ENCODE data around the gene CLASP1.

DNA sequence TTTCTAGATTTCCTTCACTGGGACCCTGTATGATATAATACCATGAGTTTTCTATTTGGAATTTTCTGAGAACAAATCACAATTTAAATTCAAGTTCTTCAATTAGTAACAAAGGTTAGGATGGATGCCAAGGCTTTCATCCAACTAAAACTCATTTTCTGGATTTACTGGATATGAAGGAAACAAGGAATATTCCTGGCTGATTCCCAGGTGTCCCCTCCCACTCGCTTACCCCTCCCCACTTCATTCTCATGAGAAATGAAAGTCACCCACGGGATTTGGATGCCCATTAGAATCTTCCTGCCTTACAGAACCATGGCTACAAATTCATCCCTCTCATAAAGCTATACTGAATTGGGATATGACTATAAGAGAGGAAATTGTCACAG lies 78.6 kb downstream of the CLASP1 start:
- TF ChIP-seq, protein P1, sequence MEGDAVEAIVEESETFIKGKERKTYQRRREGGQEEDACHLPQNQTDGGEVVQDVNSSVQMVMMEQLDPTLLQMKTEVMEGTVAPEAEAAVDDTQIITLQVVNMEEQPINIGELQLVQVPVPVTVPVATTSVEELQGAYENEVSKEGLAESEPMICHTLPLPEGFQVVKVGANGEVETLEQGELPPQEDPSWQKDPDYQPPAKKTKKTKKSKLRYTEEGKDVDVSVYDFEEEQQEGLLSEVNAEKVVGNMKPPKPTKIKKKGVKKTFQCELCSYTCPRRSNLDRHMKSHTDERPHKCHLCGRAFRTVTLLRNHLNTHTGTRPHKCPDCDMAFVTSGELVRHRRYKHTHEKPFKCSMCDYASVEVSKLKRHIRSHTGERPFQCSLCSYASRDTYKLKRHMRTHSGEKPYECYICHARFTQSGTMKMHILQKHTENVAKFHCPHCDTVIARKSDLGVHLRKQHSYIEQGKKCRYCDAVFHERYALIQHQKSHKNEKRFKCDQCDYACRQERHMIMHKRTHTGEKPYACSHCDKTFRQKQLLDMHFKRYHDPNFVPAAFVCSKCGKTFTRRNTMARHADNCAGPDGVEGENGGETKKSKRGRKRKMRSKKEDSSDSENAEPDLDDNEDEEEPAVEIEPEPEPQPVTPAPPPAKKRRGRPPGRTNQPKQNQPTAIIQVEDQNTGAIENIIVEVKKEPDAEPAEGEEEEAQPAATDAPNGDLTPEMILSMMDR (IDR thresholded peaks at IDR 0.05; ENCODE audit: low read length) = no peak
- TF ChIP-seq EZH2 (IDR thresholded peaks at IDR 0.05; ENCODE audit: borderline replicate concordance, low read length) = no peak

Measured in OCI-LY1 (cell line).